HG02642 (cell line): Measurements from ENCODE around the gene HS6ST3.

ENCODE experiments used
- ATAC-seq: cut with Tn5 transposase; IDR thresholded peaks from one replicate; pipeline ENCODE4 v1.9.1; 2021; ENCODE audit warnings: mild to moderate bottlenecking; ENCODE audit not compliant: unreplicated experiment, poor library complexity

Gene HS6ST3

GRCh38 chr13:96191367-96191766, 101.5 kb downstream of the HS6ST3 start:
- no peak for ATAC-seq

- ATAC-seq = no peak
Measured at GRCh38 chr13:96193728-96194310, 103.9 kb downstream of the HS6ST3 start.

GRCh38 chr13:96198038-96198437, 108.1 kb downstream of the HS6ST3 start:
- ATAC-seq = no peak

GRCh38 chr13:96199315-96199714, 109.4 kb downstream of the HS6ST3 start:
- no peak for ATAC-seq

GRCh38 chr13:96200810-96201209, 110.9 kb downstream of the HS6ST3 start:
- ATAC-seq = no peak

GRCh38 chr13:96202315-96202714, 112.4 kb downstream of the HS6ST3 start:
- no peak for ATAC-seq

GRCh38 chr13:96203471-96203870, 113.6 kb downstream of the HS6ST3 start:
- ATAC-seq = no peak

- ATAC-seq = no peak
Measured at GRCh38 chr13:96214824-96215445, 125.0 kb downstream of the HS6ST3 start.

GRCh38 chr13:96216543-96216942, 126.6 kb downstream of the HS6ST3 start:
- no peak for ATAC-seq

GRCh38 chr13:96218475-96218874, 128.6 kb downstream of the HS6ST3 start:
- ATAC-seq = no peak

- ATAC-seq = no peak
Measured at GRCh38 chr13:96221471-96221870, 131.6 kb downstream of the HS6ST3 start.

GRCh38 chr13:96223231-96223630, 133.3 kb downstream of the HS6ST3 start:
- no peak for ATAC-seq

GRCh38 chr13:96229356-96229755, 139.4 kb downstream of the HS6ST3 start:
- ATAC-seq = peak; percentile 76

- ATAC-seq = no peak
Measured at GRCh38 chr13:96238241-96238640, 148.3 kb downstream of the HS6ST3 start.

GRCh38 chr13:96238861-96239260, 149.0 kb downstream of the HS6ST3 start:
- ATAC-seq = no peak

- ATAC-seq = no peak
Measured at GRCh38 chr13:96243376-96243775, 153.5 kb downstream of the HS6ST3 start.

GRCh38 chr13:96248103-96248502, 158.2 kb downstream of the HS6ST3 start:
- ATAC-seq = no peak

- no peak for ATAC-seq
Measured at GRCh38 chr13:96248996-96249395, 159.1 kb downstream of the HS6ST3 start.

- no peak for ATAC-seq
Measured at GRCh38 chr13:96252903-96253302, 163.0 kb downstream of the HS6ST3 start.

- no peak for ATAC-seq
Measured at GRCh38 chr13:96273196-96273595, 183.3 kb downstream of the HS6ST3 start.

GRCh38 chr13:96274046-96274445, 184.1 kb downstream of the HS6ST3 start:
- no peak for ATAC-seq

- ATAC-seq = no peak
Measured at GRCh38 chr13:96279904-96280303, 190.0 kb downstream of the HS6ST3 start.
